Colon (tissue), 2 donors: Measurements from ENCODE around the gene TSPAN1.

Experiments
- FAIRE-seq: peaks from 2 replicates; lab custom pipeline; 2012; peaks lifted over from hg19 to GRCh38; lab: Jason Lieb, UNC
- donor health status: control.
- donor health status: control.

The TSPAN1 gene

GRCh38 chr1:46160212-46160611 is 14.7 kb upstream of the TSPAN1 start:
- no peak for FAIRE-seq

GRCh38 chr1:46166521-46167462 is 8.1 kb upstream of the TSPAN1 start:
- FAIRE-seq, result no peak

GRCh38 chr1:46168477-46168876 is 6.4 kb upstream of the TSPAN1 start:
- FAIRE-seq, result no peak

- FAIRE-seq, result no peak
Measured at GRCh38 chr1:46169811-46170454, 5.0 kb upstream of the TSPAN1 start.

- FAIRE-seq, result no peak
Measured at GRCh38 chr1:46171351-46171750, 3.5 kb upstream of the TSPAN1 start.

- no peak for FAIRE-seq
Measured at GRCh38 chr1:46171871-46172270, 3.0 kb upstream of the TSPAN1 start.

- no peak for FAIRE-seq
Measured at GRCh38 chr1:46172321-46172720, 2.6 kb upstream of the TSPAN1 start.

- FAIRE-seq, result no peak
Measured at GRCh38 chr1:46173361-46173856, 1.5 kb upstream of the TSPAN1 start.

- FAIRE-seq, result no peak
Measured at GRCh38 chr1:46175243-46175642, 356 bp downstream of the TSPAN1 start.

- FAIRE-seq, result no peak
Measured at GRCh38 chr1:46176211-46176865, 1.5 kb downstream of the TSPAN1 start, which contains the start of gene P3R3URF. Gene P3R3URF (minus strand): TSS chr1:46176488. CDS start chr1:46176471, 17 bp downstream.

GRCh38 chr1:46179138-46180081 is 4.5 kb downstream of the TSPAN1 start:
- FAIRE-seq, result no peak

- FAIRE-seq, result no peak
Measured at GRCh38 chr1:46180082-46180616, 5.3 kb downstream of the TSPAN1 start.

- no peak for FAIRE-seq
Measured at GRCh38 chr1:46181343-46182260, 6.7 kb downstream of the TSPAN1 start.

GRCh38 chr1:46183079-46183847 is 8.4 kb downstream of the TSPAN1 start:
- FAIRE-seq, result no peak

- FAIRE-seq, result no peak
Measured at GRCh38 chr1:46183926-46184557, 9.2 kb downstream of the TSPAN1 start.

GRCh38 chr1:46184920-46185658 is 10.2 kb downstream of the TSPAN1 start:
- no peak for FAIRE-seq

GRCh38 chr1:46186076-46186475 is 11.2 kb downstream of the TSPAN1 start:
- FAIRE-seq, result no peak
